B cell (primary cell): ENCODE data around the gene GFOD1. TPM values are rescaled to one million over a fixed set of nuclear protein-coding genes. Genes with fewer than 3 reads are reported as not detected.

ENCODE experiments used
- ATAC-seq: fragments of 200-7000 bp; cut with Tn5 transposase; one replicate; pipeline ENCODE4 v1.10.0; 2021; ENCODE audit warnings: low read depth, mild to moderate bottlenecking, moderate number of reproducible peaks, moderate library complexity
- CTCF ChIA-PET: fragments of 350-600 bp; sonication (Branson Sonifier 250); formaldehyde crosslinking; loops from one replicate; lab custom pipeline; 2021; ENCODE audit warnings: antibody characterized with exemption, inconsistent platforms; lab: Charles Lee
- POLR2A ChIA-PET: fragments of 350-600 bp; sonication (Branson Sonifier 250); formaldehyde crosslinking; loops from one replicate; lab custom pipeline; 2021; ENCODE audit warnings: antibody characterized with exemption; lab: Charles Lee
- DNase-seq: peaks from one replicate; pipeline ENCODE4 v3.0.0; 2013
- H2AFZ ChIP-seq: 2 replicates; pipeline ENCODE4 v1.6.1; 2012; ENCODE audit warnings: mild to moderate bottlenecking, low read depth, low read length; ENCODE audit not compliant: insufficient read depth, poor library complexity, severe bottlenecking
- H3K27ac ChIP-seq, 2 donors: 1 replicate in 1 of 2; 2 replicates in 1 of 2; pipeline ENCODE4 v1.5.1; 2012 to 2013; ENCODE audit warnings: low read length in 2 of 2, mild to moderate bottlenecking in 2 of 2, moderate library complexity in 1 of 2
- H3K27me3 ChIP-seq, 4 experiments: fragments of 200-600 bp in 1 of 4; sonication (generic) in 1 of 4; replicated peaks in 1 of 4; 1 replicate in 2 of 4; 2 replicates in 2 of 4; pipeline versions ENCODE4 v1.6.1 to v1.7.0; 2013 to 2016; ENCODE audit warnings: low read length in 3 of 4, mild to moderate bottlenecking in 2 of 4, mixed read lengths in 1 of 4, moderate library complexity in 1 of 4; ENCODE audit not compliant: insufficient read depth in 4 of 4, control insufficient read depth in 3 of 4; ENCODE audit errors: control extremely low read depth in 1 of 4
- H3K36me3 ChIP-seq, 2 experiments: replicated peaks in 1 of 2; 1 replicate in 1 of 2; 2 replicates in 1 of 2; pipeline versions ENCODE4 v1.6.1 to v1.7.1; 2013; ENCODE audit warnings: low read length in 1 of 2; ENCODE audit not compliant: insufficient read depth in 2 of 2, control insufficient read depth in 1 of 2; ENCODE audit errors: control extremely low read depth in 1 of 2, extremely low read depth in 1 of 2
- H3K4me1 ChIP-seq, 2 donors: fragments of 200-600 bp in 1 of 2; sonication (generic) in 1 of 2; 1 replicate in 1 of 2; 2 replicates in 1 of 2; pipeline versions ENCODE4 v1.5.1 to v1.6.1; 2013 to 2017; ENCODE audit warnings: low read length in 2 of 2; ENCODE audit not compliant: control insufficient read depth in 2 of 2, insufficient read depth in 2 of 2
- H3K4me2 ChIP-seq: replicated peaks from 2 replicates; pipeline ENCODE3; 2012; ENCODE audit warnings: mild to moderate bottlenecking, low read depth, low read length; ENCODE audit not compliant: poor library complexity, severe bottlenecking
- H3K4me3 ChIP-seq, 5 experiments: fragments of 200-600 bp in 1 of 5; sonication (generic) in 1 of 5; 1 replicate in 3 of 5; 2 replicates in 2 of 5; pipeline versions ENCODE4 v1.5.1 to v1.7.0; 2011 to 2016; ENCODE audit warnings: low read length in 4 of 5, mild to moderate bottlenecking in 4 of 5, low read depth in 2 of 5, control low read depth in 1 of 5, moderate library complexity in 1 of 5; ENCODE audit not compliant: insufficient read depth in 1 of 5; ENCODE audit errors: control extremely low read depth in 1 of 5, extremely low read depth in 1 of 5
- H3K79me2 ChIP-seq: fragments of 200-600 bp; sonication (generic); one replicate; pipeline ENCODE4 v1.6.0; 2016; ENCODE audit warnings: low read length; ENCODE audit not compliant: control insufficient read depth, insufficient read depth
- H3K9ac ChIP-seq: fragments of 200-600 bp; sonication (generic); 2 replicates; pipeline ENCODE4 v1.6.1; 2017; ENCODE audit warnings: mild to moderate bottlenecking, low read length, moderate library complexity
- H3K9me3 ChIP-seq, 3 donors: one replicate each; pipeline versions ENCODE4 v1.6.1 to v1.7.1; 2013; ENCODE audit warnings: low read length in 2 of 3; ENCODE audit not compliant: control insufficient read depth in 2 of 3, insufficient read depth in 1 of 3; ENCODE audit errors: control extremely low read depth in 1 of 3
- H4K20me1 ChIP-seq: 2 replicates; pipeline ENCODE4 v1.6.0; 2012; ENCODE audit warnings: mild to moderate bottlenecking, low read length; ENCODE audit not compliant: insufficient read depth, control insufficient read depth, poor library complexity, severe bottlenecking
- H3K27ac Mint-ChIP-seq: one replicate; pipeline ENCODE4 v1.8.0; 2021; ENCODE audit warnings: mixed read lengths
- H3K27me3 Mint-ChIP-seq: one replicate; pipeline ENCODE4 v1.8.0; 2021; ENCODE audit warnings: mixed read lengths
- H3K4me1 Mint-ChIP-seq: one replicate; pipeline ENCODE4 v1.8.0; 2021; ENCODE audit warnings: mixed read lengths
- H3K4me3 Mint-ChIP-seq: one replicate; pipeline ENCODE4 v1.8.0; 2021; ENCODE audit warnings: mixed read lengths
- H3K9me3 Mint-ChIP-seq: one replicate; pipeline ENCODE4 v1.8.0; 2022; ENCODE audit warnings: mixed read lengths; ENCODE audit not compliant: insufficient read depth
- EZH2 ChIP-seq: IDR thresholded peaks from 2 replicates; pipeline ENCODE4 v1.6.1; 2012; ENCODE audit warnings: borderline replicate concordance, low read depth, mild to moderate bottlenecking, moderate library complexity, low read length; ENCODE audit not compliant: insufficient read depth, poor library complexity, severe bottlenecking
- WGBS: methylation state at CpG from one replicate; pipeline ENCODE4 v1.1.5; 2013; ENCODE audit warnings: missing lambda C conversion rate; ENCODE audit not compliant: insufficient coverage; 5-methylcytosine and 5-hydroxymethylcytosine counted together
- intact Hi-C: fragments of 100-400 bp; cut with micrococcal nuclease; formaldehyde crosslinking; loops from one replicate; pipeline ENCODE4 v1.10.0; 2022
- polyA plus RNA-seq: library from polyadenylated mRNA; depleted of rRNA; stranded (reverse); fragments of >200 nt; gene quantifications from 2 replicates; pipeline ENCODE4 v1.2.3, GENCODE V29; 2012
- total RNA-seq, 2 donors: library from RNA; stranded (reverse); fragments of 120-200 nt in 1 of 2; gene quantifications; 1 replicate in 1 of 2; 2 replicates in 1 of 2; pipeline versions ENCODE4 v1.2.3 to v1.2.4, GENCODE V29; 2013 to 2022
- TF ChIP-seq, protein P1 (sequence below): fragments of 200-600 bp; IDR thresholded peaks from one replicate; pipeline ENCODE4 v1.8.0; 2022; ENCODE audit warnings: antibody characterized with exemption, mild to moderate bottlenecking

The GFOD1 gene
- total and polyA plus RNA-seq, 2 donors (not counting 1 experiment from before 2014, with no cell fraction given), result 8.3 to 42.4 TPM

DNA sequence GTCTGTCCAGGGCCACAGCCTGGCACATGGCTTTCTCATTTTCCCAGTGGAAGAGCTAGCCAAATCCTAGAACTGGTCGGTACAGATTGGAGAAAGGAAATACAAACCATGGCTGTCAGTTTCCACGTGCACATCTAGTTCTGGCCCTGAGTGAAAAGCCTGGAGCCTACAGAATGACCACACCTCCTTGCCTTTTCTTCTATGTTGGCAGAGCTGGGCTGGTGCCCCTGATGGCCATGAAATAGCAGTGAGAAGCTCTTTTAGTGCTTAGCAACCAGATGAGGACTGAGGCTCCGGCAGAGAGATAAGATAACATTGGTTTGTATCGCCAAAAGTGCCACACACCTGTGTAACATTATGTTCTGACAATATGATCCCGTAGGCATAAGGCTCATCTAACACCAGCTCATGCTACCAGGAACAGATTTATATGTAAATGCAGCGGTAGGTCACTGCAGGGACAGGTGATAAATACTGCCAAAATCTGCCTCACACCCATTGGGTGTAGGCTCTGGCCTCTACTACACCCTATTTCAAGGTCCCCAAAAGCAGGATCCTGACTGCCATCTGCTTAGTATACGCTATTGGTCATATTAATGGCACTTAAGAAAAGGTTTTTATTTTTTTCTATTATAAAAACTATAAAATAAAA is 119.2 kb downstream of the GFOD1 start:
- ChIA-PET CTCF (interaction anchor here (1.0 kb wide), 1 partner anchor 11 kb away, joined by 3 read pairs; no protein-coding TSS in a partner anchor), POLR2A (no interaction called here)
- H3K36me3 ChIP-seq, result peaks cover 0 to 7% of the 10 kb centered on the region in 2 experiments
- H3K27ac ChIP-seq, result no peak overlapping the region
- no peak overlapping the region for H3K4me3 ChIP-seq
- TF ChIP-seq, protein P1, sequence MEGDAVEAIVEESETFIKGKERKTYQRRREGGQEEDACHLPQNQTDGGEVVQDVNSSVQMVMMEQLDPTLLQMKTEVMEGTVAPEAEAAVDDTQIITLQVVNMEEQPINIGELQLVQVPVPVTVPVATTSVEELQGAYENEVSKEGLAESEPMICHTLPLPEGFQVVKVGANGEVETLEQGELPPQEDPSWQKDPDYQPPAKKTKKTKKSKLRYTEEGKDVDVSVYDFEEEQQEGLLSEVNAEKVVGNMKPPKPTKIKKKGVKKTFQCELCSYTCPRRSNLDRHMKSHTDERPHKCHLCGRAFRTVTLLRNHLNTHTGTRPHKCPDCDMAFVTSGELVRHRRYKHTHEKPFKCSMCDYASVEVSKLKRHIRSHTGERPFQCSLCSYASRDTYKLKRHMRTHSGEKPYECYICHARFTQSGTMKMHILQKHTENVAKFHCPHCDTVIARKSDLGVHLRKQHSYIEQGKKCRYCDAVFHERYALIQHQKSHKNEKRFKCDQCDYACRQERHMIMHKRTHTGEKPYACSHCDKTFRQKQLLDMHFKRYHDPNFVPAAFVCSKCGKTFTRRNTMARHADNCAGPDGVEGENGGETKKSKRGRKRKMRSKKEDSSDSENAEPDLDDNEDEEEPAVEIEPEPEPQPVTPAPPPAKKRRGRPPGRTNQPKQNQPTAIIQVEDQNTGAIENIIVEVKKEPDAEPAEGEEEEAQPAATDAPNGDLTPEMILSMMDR, result no peak
- Mint-ChIP-seq H3K9me3 (no peaks in the 10 kb centered on the region), H3K27me3 (no peaks in the 10 kb centered on the region), H3K27ac (no peak overlapping the region), H3K4me1 (peaks cover 39% of the 10 kb centered on the region), H3K4me3 (no peak overlapping the region)
- DNase-seq (no peak), ATAC-seq (no peak)
- no peak overlapping the region for H3K9ac ChIP-seq
- peaks cover 20% of the 10 kb centered on the region for H3K79me2 ChIP-seq
- no peaks in the 10 kb centered on the region for H4K20me1 ChIP-seq
- H3K27me3 ChIP-seq, result no peaks in the 10 kb centered on the region
- H3K4me1 ChIP-seq, result peaks cover 21 to 31% of the 10 kb centered on the region in 2 donors
- no peaks in the 10 kb centered on the region for H3K9me3 ChIP-seq
- H3K4me2 ChIP-seq, result no peak overlapping the region
- intact Hi-C loops, result no loop called here
- 100% methylated on average over 6 of the region's 7 CpGs for WGBS
- no peak overlapping the region for H2AFZ ChIP-seq

DNA sequence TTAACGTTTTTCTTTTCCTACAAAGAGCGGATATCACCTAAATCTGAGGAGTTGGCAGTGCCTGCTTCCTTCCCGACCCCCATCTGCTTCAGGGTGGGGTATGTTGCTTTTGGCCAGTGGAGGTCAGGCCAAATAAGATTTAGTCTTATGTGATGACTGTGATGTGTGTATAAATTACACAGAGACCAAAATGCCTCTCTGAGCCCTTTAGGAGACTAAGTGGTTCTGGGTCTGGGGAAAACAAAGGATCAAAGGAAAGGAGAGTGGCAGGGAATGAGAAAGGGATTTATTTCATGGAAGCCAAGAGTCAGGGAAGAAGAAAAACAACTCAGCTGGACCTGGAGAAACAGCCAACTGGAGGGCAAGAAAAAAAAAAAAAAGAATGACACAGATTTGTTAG is 120.0 kb downstream of the GFOD1 start:
- no peak overlapping the region for H3K4me3 Mint-ChIP-seq
- 79% methylated on average over 3 of the region's 3 CpGs for WGBS
- CTCF ChIA-PET, result no interaction called here
- Histone ChIP-seq H3K9ac (no peak overlapping the region), H3K27ac (no peak overlapping the region), H3K4me2 (no peak overlapping the region), H3K4me1 (peaks cover 23 to 34% of the 10 kb centered on the region in 2 donors), H4K20me1 (no peaks in the 10 kb centered on the region), H2AFZ (no peak overlapping the region), H3K27me3 (no peaks in the 10 kb centered on the region), H3K36me3 (peaks cover 0 to 7% of the 10 kb centered on the region in 2 experiments), H3K79me2 (peaks cover 20% of the 10 kb centered on the region), H3K9me3 (no peaks in the 10 kb centered on the region), H3K4me3 (no peak overlapping the region)
- peaks cover 47% of the 10 kb centered on the region for H3K4me1 Mint-ChIP-seq
- no peak overlapping the region for H3K27ac Mint-ChIP-seq
- no peaks in the 10 kb centered on the region for H3K9me3 Mint-ChIP-seq
- intact Hi-C loops, result no loop called here
- ATAC-seq (no peak), DNase-seq (no peak)
- no peaks in the 10 kb centered on the region for H3K27me3 Mint-ChIP-seq
- POLR2A ChIA-PET, result no interaction called here
- TF ChIP-seq EZH2, result no peak
- TF ChIP-seq, protein P1, result no peak
